GM19351 (cell line): ENCODE results near the gene RAMP1.

Source experiments
- ATAC-seq: cut with Tn5 transposase; IDR thresholded peaks from one replicate; pipeline ENCODE4 v1.9.1; 2021; ENCODE audit warnings: mild to moderate bottlenecking, moderate library complexity; ENCODE audit not compliant: unreplicated experiment

The RAMP1 gene

GRCh38 chr2:237876061-237876526, 16.7 kb downstream of the RAMP1 start:
- no peak for ATAC-seq

- no peak for ATAC-seq
Observed at GRCh38 chr2:237876532-237876931, 17.1 kb downstream of the RAMP1 start.

- ATAC-seq: no peak
Observed at GRCh38 chr2:237876951-237877491, 17.6 kb downstream of the RAMP1 start.

- ATAC-seq: no peak
Observed at GRCh38 chr2:237877576-237878307, 18.3 kb downstream of the RAMP1 start.

GRCh38 chr2:237878321-237879057, 19.1 kb downstream of the RAMP1 start:
- ATAC-seq: no peak

- no peak for ATAC-seq
Observed at GRCh38 chr2:237879058-237879430, 19.6 kb downstream of the RAMP1 start.

- no peak for ATAC-seq
Observed at GRCh38 chr2:237879991-237880560, 20.7 kb downstream of the RAMP1 start.

- ATAC-seq: no peak
Observed at GRCh38 chr2:237882510-237883481, 23.4 kb downstream of the RAMP1 start.

GRCh38 chr2:237883951-237884446, 24.6 kb downstream of the RAMP1 start:
- no peak for ATAC-seq

GRCh38 chr2:237884681-237885080, 25.3 kb downstream of the RAMP1 start:
- ATAC-seq: no peak

GRCh38 chr2:237885111-237885930, 25.9 kb downstream of the RAMP1 start:
- no peak for ATAC-seq

GRCh38 chr2:237885931-237886684, 26.7 kb downstream of the RAMP1 start:
- ATAC-seq: no peak

- no peak for ATAC-seq
Observed at GRCh38 chr2:237886685-237887481, 27.5 kb downstream of the RAMP1 start.

- no peak for ATAC-seq
Observed at GRCh38 chr2:237888389-237888788, 29.0 kb downstream of the RAMP1 start.

GRCh38 chr2:237889016-237889415, 29.6 kb downstream of the RAMP1 start:
- ATAC-seq: no peak

- no peak for ATAC-seq
Observed at GRCh38 chr2:237889811-237890210, 30.4 kb downstream of the RAMP1 start.

GRCh38 chr2:237892478-237892877, 33.1 kb downstream of the RAMP1 start:
- ATAC-seq: no peak
